CD14-positive monocyte (primary cell): ENCODE results near the gene C3AR1. TPM values are rescaled to one million over a fixed set of nuclear protein-coding genes. Genes with fewer than 3 reads are reported as not detected.
A peak's percentile ranks its signal among the peaks of the same experiment; 100 is the strongest.

Source experiments
- DNase-seq, 3 donors: peaks; one replicate each; pipeline ENCODE4 v3.0.0-alpha.2; 2011 to 2022
- H2AFZ ChIP-seq: 2 replicates; pipeline ENCODE4 v1.6.0; 2012; ENCODE audit warnings: mild to moderate bottlenecking, low read depth, low read length, inconsistent platforms; ENCODE audit not compliant: insufficient read depth, poor library complexity, severe bottlenecking
- H3K27ac ChIP-seq, 2 donors: 1 replicate in 1 of 2; 2 replicates in 1 of 2; pipeline ENCODE4 v1.5.1; 2012 to 2013; ENCODE audit warnings: low read length in 2 of 2, control low read depth in 1 of 2, inconsistent platforms in 1 of 2, low read depth in 1 of 2, mild to moderate bottlenecking in 1 of 2
- H3K27me3 ChIP-seq, 2 donors: one replicate each; pipeline versions ENCODE4 v1.6.0 to v1.6.1; 2011 to 2013; ENCODE audit warnings: low read length in 2 of 2; ENCODE audit not compliant: control insufficient read depth in 2 of 2, insufficient read depth in 2 of 2
- H3K36me3 ChIP-seq, 2 donors: replicated peaks in 1 of 2; 1 replicate in 1 of 2; 2 replicates in 1 of 2; pipeline versions ENCODE4 v1.5.1 to v1.6.1; 2012 to 2013; ENCODE audit warnings: low read length in 2 of 2, control low read depth in 1 of 2, inconsistent platforms in 1 of 2, mild to moderate bottlenecking in 1 of 2; ENCODE audit not compliant: insufficient read depth in 2 of 2, control insufficient read depth in 1 of 2
- H3K4me1 ChIP-seq, 2 donors: 1 replicate in 1 of 2; 2 replicates in 1 of 2; pipeline versions ENCODE4 v1.5.1 to v1.6.1; 2012 to 2013; ENCODE audit warnings: low read length in 2 of 2, control low read depth in 1 of 2, inconsistent platforms in 1 of 2, mild to moderate bottlenecking in 1 of 2, moderate library complexity in 1 of 2; ENCODE audit not compliant: insufficient read depth in 2 of 2, control insufficient read depth in 1 of 2
- H3K4me2 ChIP-seq: replicated peaks from 2 replicates; pipeline ENCODE3; 2012; ENCODE audit warnings: low read length, moderate library complexity, mild to moderate bottlenecking; ENCODE audit not compliant: poor library complexity, severe bottlenecking; ENCODE audit errors: extremely low read depth
- H3K4me3 ChIP-seq, 3 experiments: fragments of 200-600 bp in 1 of 3; sonication (generic) in 1 of 3; replicated peaks in 1 of 3; 1 replicate in 2 of 3; 2 replicates in 1 of 3; pipeline ENCODE4 v1.5.1; 2011 to 2013; ENCODE audit warnings: low read length in 3 of 3, mild to moderate bottlenecking in 3 of 3, control low read depth in 2 of 3, low read depth in 2 of 3, inconsistent platforms in 1 of 3, moderate library complexity in 1 of 3
- H3K79me2 ChIP-seq: 2 replicates; pipeline ENCODE4 v1.6.0; 2012; ENCODE audit warnings: mild to moderate bottlenecking, control low read depth, inconsistent platforms, low read length, moderate library complexity; ENCODE audit not compliant: insufficient read depth
- H3K9ac ChIP-seq: 2 replicates; pipeline ENCODE4 v1.6.0; 2017; ENCODE audit warnings: low read length, mild to moderate bottlenecking; ENCODE audit not compliant: insufficient read depth, poor library complexity, severe bottlenecking
- H3K9me3 ChIP-seq, 2 donors: replicated peaks in 1 of 2; 1 replicate in 1 of 2; 2 replicates in 1 of 2; pipeline versions ENCODE4 v1.5.1 to v1.6.1; 2012 to 2013; ENCODE audit warnings: low read length in 2 of 2, control low read depth in 1 of 2; ENCODE audit not compliant: control insufficient read depth in 1 of 2, insufficient read depth in 1 of 2
- H4K20me1 ChIP-seq: 2 replicates; pipeline ENCODE4 v1.6.0; 2012; ENCODE audit warnings: mild to moderate bottlenecking, low read length, control low read depth, moderate library complexity; ENCODE audit not compliant: insufficient read depth
- H3K27ac Mint-ChIP-seq, 7 donors: one replicate each; pipeline ENCODE4 v1.8.0; 2020; ENCODE audit warnings: mild to moderate bottlenecking in 7 of 7, mixed read lengths in 7 of 7, moderate library complexity in 6 of 7, inconsistent platforms in 2 of 7
- H3K27me3 Mint-ChIP-seq, 3 donors: one replicate each; pipeline ENCODE4 v1.8.0; 2021 to 2022; ENCODE audit warnings: low read depth in 3 of 3, mild to moderate bottlenecking in 3 of 3, mixed read lengths in 3 of 3, moderate library complexity in 3 of 3, inconsistent platforms in 1 of 3
- H3K36me3 Mint-ChIP-seq, 2 donors: one replicate each; pipeline ENCODE4 v1.8.0; 2020; ENCODE audit warnings: mixed read lengths in 2 of 2, inconsistent platforms in 1 of 2, mild to moderate bottlenecking in 1 of 2
- H3K4me1 Mint-ChIP-seq: one replicate; pipeline ENCODE4 v1.8.0; 2020; ENCODE audit warnings: mild to moderate bottlenecking, mixed read lengths
- H3K4me3 Mint-ChIP-seq, 2 donors: one replicate each; pipeline ENCODE4 v1.8.0; 2020; ENCODE audit warnings: mild to moderate bottlenecking in 2 of 2, mixed read lengths in 2 of 2, moderate library complexity in 1 of 2
- H3K9me3 Mint-ChIP-seq, 7 donors: one replicate each; pipeline ENCODE4 v1.8.0; 2020 to 2022; ENCODE audit warnings: mixed read lengths in 7 of 7, mild to moderate bottlenecking in 6 of 7, moderate library complexity in 6 of 7, inconsistent platforms in 2 of 7
- WGBS: methylation state at CpG from one replicate; pipeline ENCODE4 v1.1.5; 2013; ENCODE audit warnings: missing lambda C conversion rate; ENCODE audit not compliant: insufficient coverage; 5-methylcytosine and 5-hydroxymethylcytosine counted together
- intact Hi-C, 2 donors: fragments of 100-400 bp; cut with micrococcal nuclease; formaldehyde crosslinking; loops; one replicate each; pipeline versions ENCODE4 v1.15.0 to v1.15.1; 2023
- polyA plus RNA-seq, 3 donors: library from polyadenylated mRNA; depleted of rRNA in 1 of 3; unstranded in 2 of 3; stranded (reverse) in 1 of 3; fragments of 300-500 nt in 2 of 3; fragments of >200 nt in 1 of 3; fragmentation: Illumina TruSeq in 2 of 3; gene quantifications; 1 replicate in 2 of 3; 2 replicates in 1 of 3; pipeline ENCODE4 v1.2.3, GENCODE V29; 2012 to 2021
- TF ChIP-seq, protein P1 (sequence below): fragments of 200-600 bp; IDR thresholded peaks from one replicate; pipeline ENCODE4 v1.8.0; 2022; ENCODE audit warnings: antibody characterized with exemption, mild to moderate bottlenecking

C3AR1 gene
- polyA plus RNA-seq, 3 donors, result 60.7 to 222 (median 67.3) TPM

DNA sequence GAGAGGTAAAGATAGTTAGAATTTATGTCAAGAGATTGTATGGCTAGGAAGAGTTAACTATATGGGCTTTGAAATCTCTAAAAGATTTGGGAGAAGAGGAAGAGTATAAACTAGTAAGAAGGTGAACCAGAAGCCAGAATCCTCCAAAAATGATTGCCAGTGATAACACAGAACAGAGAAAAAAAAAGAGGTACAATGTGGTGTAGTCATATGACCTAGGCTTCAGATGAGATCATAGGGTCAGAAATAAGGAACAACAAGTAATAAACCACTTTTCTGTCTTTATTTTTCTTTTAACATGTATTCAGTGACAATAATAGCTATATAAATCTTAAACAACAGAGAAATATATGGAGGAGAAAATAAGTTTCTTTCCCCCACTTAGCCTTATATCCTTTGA lies 14.0 kb upstream of the C3AR1 start:
- peak overlapping the region; percentile 82 to 100 (median 94) for H3K27ac Mint-ChIP-seq
- peak overlapping the region in 1 of 3 experiments; percentile 53 for H3K4me3 ChIP-seq
- H3K4me2 ChIP-seq, result peak overlapping the region; percentile 85
- peaks cover 7 to 8% of the 10 kb centered on the region in 2 donors for H3K36me3 Mint-ChIP-seq
- H4K20me1 ChIP-seq, result no peaks in the 10 kb centered on the region
- H3K9ac ChIP-seq, result no peak overlapping the region
- DNase-seq, result peak in 2 of 3 donors; percentile 77 to 84
- H3K27me3 Mint-ChIP-seq, result no peaks in the 10 kb centered on the region
- no peaks in the 10 kb centered on the region for H3K9me3 ChIP-seq
- H3K79me2 ChIP-seq, result peaks cover 48% of the 10 kb centered on the region
- H3K27ac ChIP-seq, result peak overlapping the region in 1 of 2 donors; percentile 97
- TF ChIP-seq, protein P1, sequence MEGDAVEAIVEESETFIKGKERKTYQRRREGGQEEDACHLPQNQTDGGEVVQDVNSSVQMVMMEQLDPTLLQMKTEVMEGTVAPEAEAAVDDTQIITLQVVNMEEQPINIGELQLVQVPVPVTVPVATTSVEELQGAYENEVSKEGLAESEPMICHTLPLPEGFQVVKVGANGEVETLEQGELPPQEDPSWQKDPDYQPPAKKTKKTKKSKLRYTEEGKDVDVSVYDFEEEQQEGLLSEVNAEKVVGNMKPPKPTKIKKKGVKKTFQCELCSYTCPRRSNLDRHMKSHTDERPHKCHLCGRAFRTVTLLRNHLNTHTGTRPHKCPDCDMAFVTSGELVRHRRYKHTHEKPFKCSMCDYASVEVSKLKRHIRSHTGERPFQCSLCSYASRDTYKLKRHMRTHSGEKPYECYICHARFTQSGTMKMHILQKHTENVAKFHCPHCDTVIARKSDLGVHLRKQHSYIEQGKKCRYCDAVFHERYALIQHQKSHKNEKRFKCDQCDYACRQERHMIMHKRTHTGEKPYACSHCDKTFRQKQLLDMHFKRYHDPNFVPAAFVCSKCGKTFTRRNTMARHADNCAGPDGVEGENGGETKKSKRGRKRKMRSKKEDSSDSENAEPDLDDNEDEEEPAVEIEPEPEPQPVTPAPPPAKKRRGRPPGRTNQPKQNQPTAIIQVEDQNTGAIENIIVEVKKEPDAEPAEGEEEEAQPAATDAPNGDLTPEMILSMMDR, result no peak
- no peaks in the 10 kb centered on the region for H3K27me3 ChIP-seq
- peaks cover 0 to 1% (median 0%) of the 10 kb centered on the region in 7 donors for H3K9me3 Mint-ChIP-seq
- H3K4me1 Mint-ChIP-seq, result peaks cover 67% of the 10 kb centered on the region
- peaks cover 52 to 74% of the 10 kb centered on the region in 2 donors for H3K4me1 ChIP-seq
- intact Hi-C loops, result loop anchor here (5.0 kb wide), 1 partner anchor 33 kb away; no protein-coding TSS in a partner anchor
- no peak overlapping the region for H3K4me3 Mint-ChIP-seq
- no peak overlapping the region for H2AFZ ChIP-seq
- H3K36me3 ChIP-seq, result peaks cover 0 to 12% of the 10 kb centered on the region in 2 donors

DNA sequence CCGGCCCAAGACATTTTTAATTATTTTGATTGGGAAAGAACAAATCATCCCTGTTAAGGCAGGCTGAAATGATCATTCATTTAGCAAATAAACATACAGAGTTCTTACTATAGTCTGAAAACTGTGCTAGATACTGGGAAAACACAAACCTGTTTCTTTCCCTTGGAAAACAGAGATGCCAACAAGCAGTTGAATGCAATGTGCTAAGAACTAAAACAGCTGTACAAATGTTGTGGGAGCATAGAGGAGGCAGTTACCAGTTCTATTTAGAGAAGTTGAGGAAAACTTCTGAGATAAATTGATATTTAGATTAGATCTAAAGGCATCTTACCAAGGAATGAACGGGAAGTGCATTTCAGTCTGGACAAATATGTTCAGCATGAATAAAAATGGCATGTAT lies 12.8 kb upstream of the C3AR1 start:
- TF ChIP-seq, protein P1, result no peak
- peaks cover 0 to 1% (median 0%) of the 10 kb centered on the region in 7 donors for H3K9me3 Mint-ChIP-seq
- intact Hi-C loops, result no loop called here
- Histone ChIP-seq H3K36me3 (peaks cover 0 to 2% of the 10 kb centered on the region in 2 donors), H3K79me2 (peaks cover 36% of the 10 kb centered on the region), H3K4me3 (no peak overlapping the region), H3K4me2 (no peak overlapping the region), H4K20me1 (no peaks in the 10 kb centered on the region), H3K9ac (no peak overlapping the region), H3K4me1 (peaks cover 47 to 67% of the 10 kb centered on the region in 2 donors), H3K27ac (no peak overlapping the region), H3K9me3 (no peaks in the 10 kb centered on the region), H3K27me3 (no peaks in the 10 kb centered on the region), H2AFZ (no peak overlapping the region)
- H3K27me3 Mint-ChIP-seq, result no peaks in the 10 kb centered on the region
- H3K36me3 Mint-ChIP-seq, result peaks cover under 1 to 1% of the 10 kb centered on the region in 2 donors
- peaks cover 59% of the 10 kb centered on the region for H3K4me1 Mint-ChIP-seq
- peak overlapping the region in 6 of 7 donors; percentile 3 to 98 (median 59) for H3K27ac Mint-ChIP-seq
- 100% methylated on average over 1 of the region's 2 CpGs for WGBS
- DNase-seq, result no peak
- no peak overlapping the region for H3K4me3 Mint-ChIP-seq
